22Rv1 (cell line): ENCODE data around the gene AAGAB.

Source experiments
- CTCF ChIP-seq: fragments of 450-650 bp; IDR thresholded peaks from 2 replicates; pipeline ENCODE4 v1.5.1; 2017; ENCODE audit warnings: mild to moderate bottlenecking
- ZFX ChIP-seq: fragments of 450-650 bp; IDR thresholded peaks from 2 replicates; pipeline ENCODE4 v1.6.1; 2017; ENCODE audit warnings: antibody characterized with exemption, borderline replicate concordance

GRCh38 chr15:67186688-67187087, 67.8 kb downstream of the AAGAB start:
- no peak for TF ChIP-seq CTCF
- TF ChIP-seq ZFX = no peak
